Ascending aorta (tissue), 2 donors: ENCODE results near the gene CD180. TPM values are rescaled to one million over a fixed set of nuclear protein-coding genes. Genes with fewer than 3 reads are reported as not detected.

Source experiments
- DNase-seq, 2 donors: peaks; one replicate each; pipeline ENCODE4 v3.0.0-alpha.2; 2019; ENCODE audit warnings: low spot score in 2 of 2
- H3K27ac ChIP-seq, 2 donors: fragments of 200-600 bp; sonication (generic); one replicate each; pipeline ENCODE4 v1.5.1; 2016 to 2017; ENCODE audit warnings: mild to moderate bottlenecking in 1 of 2
- H3K27me3 ChIP-seq: fragments of 200-600 bp; sonication (generic); one replicate; pipeline ENCODE4 v1.5.1; 2017
- H3K36me3 ChIP-seq, 2 donors: fragments of 200-600 bp; sonication (generic); one replicate each; pipeline ENCODE4 v1.5.1; 2016
- H3K4me1 ChIP-seq, 2 donors: fragments of 200-600 bp; sonication (generic); one replicate each; pipeline ENCODE4 v1.5.1; 2016 to 2017; ENCODE audit warnings: mild to moderate bottlenecking in 1 of 2
- H3K4me3 ChIP-seq, 2 donors: fragments of 200-600 bp; sonication (generic); one replicate each; pipeline ENCODE4 v1.5.1; 2016 to 2017; ENCODE audit warnings: mild to moderate bottlenecking in 1 of 2
- H3K9me3 ChIP-seq, 2 donors: fragments of 200-600 bp; sonication (generic); one replicate each; pipeline ENCODE4 v1.5.1; 2016
- intact Hi-C: fragments of 100-400 bp; cut with DNase I; formaldehyde crosslinking; loops from one replicate; pipeline ENCODE4 v1.15.1; 2023
- total RNA-seq: library from RNA; depleted of rRNA; stranded (reverse); fragments of >200 nt; gene quantifications from one replicate; pipeline ENCODE4 v1.1.0, GENCODE V29; 2016
- TF ChIP-seq, protein P1 (sequence below), 3 experiments: fragments of 200-600 bp in 2 of 3; fragments of 450-650 bp in 1 of 3; sonication (generic) in 2 of 3; IDR thresholded peaks; one replicate each; pipeline ENCODE4 v1.5.1; 2016 to 2019; ENCODE audit warnings: antibody characterized with exemption in 3 of 3, mild to moderate bottlenecking in 1 of 3, moderate library complexity in 1 of 3

Gene CD180
- total RNA-seq, 1 donor from 2014 or later, result 2.3 TPM

DNA sequence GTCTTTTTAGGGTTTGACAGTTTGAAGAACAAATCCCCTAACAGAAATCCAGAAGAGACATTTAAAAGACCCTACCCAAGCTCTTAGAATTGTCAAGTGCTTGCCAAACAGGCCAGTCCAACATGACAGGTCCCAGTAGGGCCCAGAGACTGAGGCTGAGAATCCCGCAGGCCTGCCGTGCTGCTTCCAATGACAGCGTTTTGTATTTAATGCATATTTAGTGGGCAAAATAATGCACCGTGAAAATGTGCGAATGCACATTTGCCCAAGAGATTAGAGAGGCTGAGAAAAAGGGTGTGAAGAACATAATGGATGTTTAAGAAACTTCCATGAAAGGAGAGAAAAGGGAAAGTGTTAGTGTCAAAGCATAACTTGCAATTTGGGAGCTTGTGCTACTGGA, 57.6 kb downstream of the CD180 start:
- no peak for DNase-seq
- no peak overlapping the region for H3K27ac ChIP-seq
- H3K27me3 ChIP-seq, result no peaks in the 10 kb centered on the region
- TF ChIP-seq, protein P1, sequence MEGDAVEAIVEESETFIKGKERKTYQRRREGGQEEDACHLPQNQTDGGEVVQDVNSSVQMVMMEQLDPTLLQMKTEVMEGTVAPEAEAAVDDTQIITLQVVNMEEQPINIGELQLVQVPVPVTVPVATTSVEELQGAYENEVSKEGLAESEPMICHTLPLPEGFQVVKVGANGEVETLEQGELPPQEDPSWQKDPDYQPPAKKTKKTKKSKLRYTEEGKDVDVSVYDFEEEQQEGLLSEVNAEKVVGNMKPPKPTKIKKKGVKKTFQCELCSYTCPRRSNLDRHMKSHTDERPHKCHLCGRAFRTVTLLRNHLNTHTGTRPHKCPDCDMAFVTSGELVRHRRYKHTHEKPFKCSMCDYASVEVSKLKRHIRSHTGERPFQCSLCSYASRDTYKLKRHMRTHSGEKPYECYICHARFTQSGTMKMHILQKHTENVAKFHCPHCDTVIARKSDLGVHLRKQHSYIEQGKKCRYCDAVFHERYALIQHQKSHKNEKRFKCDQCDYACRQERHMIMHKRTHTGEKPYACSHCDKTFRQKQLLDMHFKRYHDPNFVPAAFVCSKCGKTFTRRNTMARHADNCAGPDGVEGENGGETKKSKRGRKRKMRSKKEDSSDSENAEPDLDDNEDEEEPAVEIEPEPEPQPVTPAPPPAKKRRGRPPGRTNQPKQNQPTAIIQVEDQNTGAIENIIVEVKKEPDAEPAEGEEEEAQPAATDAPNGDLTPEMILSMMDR (IDR thresholded peaks at IDR 0.05), result no peak
- H3K4me3 ChIP-seq, result no peak overlapping the region
- H3K36me3 ChIP-seq, result peaks cover 40 to 72% of the 10 kb centered on the region in 2 donors
- H3K4me1 ChIP-seq, result no peaks in the 10 kb centered on the region
- intact Hi-C loops, result no loop called here
- no peaks in the 10 kb centered on the region for H3K9me3 ChIP-seq

DNA sequence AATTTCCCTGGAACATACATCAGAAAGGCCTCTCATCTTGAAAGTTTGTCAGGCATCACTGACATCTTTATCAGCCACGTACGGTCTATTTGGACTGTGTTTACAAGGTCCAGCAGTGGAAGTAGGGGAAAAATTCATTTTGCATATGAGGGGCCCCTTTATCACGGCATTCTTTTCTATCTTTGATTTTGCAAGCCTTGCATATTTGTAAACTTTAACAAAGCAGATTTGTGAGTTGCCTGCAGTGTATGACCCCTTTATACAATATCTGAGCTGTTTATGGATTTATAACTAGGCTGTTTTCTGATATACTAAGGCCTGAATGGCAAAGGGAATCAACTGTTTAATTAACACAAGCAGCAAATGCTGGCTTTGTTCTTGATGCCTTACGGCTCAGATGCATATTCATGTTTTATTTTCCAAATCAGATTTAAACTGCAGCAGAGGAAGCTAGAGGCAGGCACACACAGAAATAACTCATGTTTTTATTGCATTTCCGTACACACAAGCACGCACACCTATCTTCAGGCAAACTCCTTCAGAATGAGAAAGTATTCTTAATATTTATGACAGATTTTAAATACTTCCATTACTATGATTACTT, 61.1 kb downstream of the CD180 start:
- H3K4me3 ChIP-seq, result no peak overlapping the region
- peaks cover 28 to 56% of the 10 kb centered on the region in 2 donors for H3K36me3 ChIP-seq
- TF ChIP-seq, protein P1 (IDR thresholded peaks at IDR 0.05), result no peak
- no peak for DNase-seq
- no peaks in the 10 kb centered on the region for H3K4me1 ChIP-seq
- no peaks in the 10 kb centered on the region for H3K9me3 ChIP-seq
- intact Hi-C loops, result no loop called here
- no peaks in the 10 kb centered on the region for H3K27me3 ChIP-seq
- no peak overlapping the region for H3K27ac ChIP-seq

DNA sequence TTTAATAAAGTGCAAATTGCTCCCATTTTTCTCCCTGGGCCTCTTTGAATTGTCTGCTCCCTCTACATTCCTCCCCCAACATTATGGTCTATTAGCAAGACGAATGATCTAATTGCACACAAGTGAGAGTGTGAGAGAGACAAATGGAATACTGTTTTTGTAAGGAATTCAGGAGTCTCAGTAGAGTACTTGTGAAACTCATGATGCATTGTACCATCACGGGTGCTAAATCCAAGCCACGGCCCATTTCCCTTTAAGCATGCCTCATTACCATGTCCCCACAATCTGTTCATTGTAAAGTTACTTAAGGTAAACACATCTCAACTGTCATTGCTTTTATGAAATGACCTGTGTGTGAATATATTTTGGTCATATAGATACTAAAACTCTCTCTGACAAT, 62.8 kb downstream of the CD180 start:
- intact Hi-C loops, result no loop called here
- Histone ChIP-seq H3K4me1 (no peaks in the 10 kb centered on the region), H3K27me3 (no peaks in the 10 kb centered on the region), H3K4me3 (no peak overlapping the region), H3K27ac (no peak overlapping the region), H3K36me3 (peaks cover 32 to 52% of the 10 kb centered on the region in 2 donors), H3K9me3 (no peaks in the 10 kb centered on the region)
- no peak for DNase-seq
- TF ChIP-seq, protein P1 (IDR thresholded peaks at IDR 0.05), result no peak

DNA sequence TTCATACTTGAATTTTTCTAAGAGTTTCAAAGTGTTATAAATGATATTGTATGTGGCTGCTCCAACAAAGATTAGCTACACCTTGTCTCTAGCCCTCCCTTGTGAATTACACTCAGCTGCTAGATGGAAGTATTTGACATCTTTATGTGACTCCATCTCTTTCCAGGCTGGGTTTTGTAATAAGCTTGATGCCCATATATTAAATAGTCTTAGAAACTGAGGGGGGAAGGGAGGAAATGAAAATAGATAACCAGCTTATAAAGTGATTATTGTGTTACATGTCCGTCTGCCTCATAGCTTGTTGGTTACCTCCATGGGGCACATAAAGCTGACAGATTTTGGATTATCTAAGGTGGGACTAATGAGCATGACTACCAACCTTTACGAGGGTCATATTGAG, 63.4 kb downstream of the CD180 start:
- no peaks in the 10 kb centered on the region for H3K9me3 ChIP-seq
- intact Hi-C loops, result no loop called here
- DNase-seq, result no peak
- no peak overlapping the region for H3K27ac ChIP-seq
- TF ChIP-seq, protein P1 (IDR thresholded peaks at IDR 0.05), result no peak
- no peaks in the 10 kb centered on the region for H3K27me3 ChIP-seq
- no peaks in the 10 kb centered on the region for H3K4me1 ChIP-seq
- H3K4me3 ChIP-seq, result no peak overlapping the region
- H3K36me3 ChIP-seq, result peaks cover 32 to 46% of the 10 kb centered on the region in 2 donors

DNA sequence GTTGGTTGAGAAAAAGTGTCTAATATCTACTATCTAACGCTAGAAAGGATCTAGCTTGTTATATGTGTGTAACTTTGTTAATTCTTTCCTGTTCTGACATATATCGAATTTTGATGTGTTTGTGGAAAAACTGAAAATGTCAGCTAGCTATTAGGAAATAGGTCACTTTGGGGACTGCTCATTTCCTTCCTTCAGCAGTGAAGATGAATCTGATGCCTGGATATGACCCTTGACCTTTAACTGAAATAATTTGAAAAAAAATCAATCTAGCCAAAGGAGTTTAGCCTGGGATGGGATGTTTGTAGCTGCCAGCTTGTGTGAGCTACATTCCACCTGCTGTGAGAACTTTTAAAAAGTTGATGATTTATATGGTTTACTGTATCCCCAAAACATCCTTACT, 66.8 kb downstream of the CD180 start:
- Histone ChIP-seq H3K27me3 (no peaks in the 10 kb centered on the region), H3K4me3 (no peak overlapping the region), H3K9me3 (no peaks in the 10 kb centered on the region), H3K27ac (no peak overlapping the region), H3K36me3 (peaks cover 15 to 16% of the 10 kb centered on the region in 2 donors), H3K4me1 (no peaks in the 10 kb centered on the region)
- no peak for DNase-seq
- intact Hi-C loops, result no loop called here
- TF ChIP-seq, protein P1 (IDR thresholded peaks at IDR 0.05), result no peak
